Progenitor cell of endocrine pancreas (in vitro differentiated cells): ENCODE data around the gene HES4. TPM values are rescaled to one million over a fixed set of nuclear protein-coding genes. Genes with fewer than 3 reads are reported as not detected.

Experiments
- DNase-seq: peaks from one replicate; pipeline ENCODE4 v3.0.0; 2021; ENCODE audit warnings: low spot score; ENCODE audit not compliant: unreplicated experiment
- H3K27ac Mint-ChIP-seq: 2 replicates; pipeline ENCODE4 v1.8.0; 2021; ENCODE audit warnings: mild to moderate bottlenecking, moderate library complexity, mixed read lengths
- H3K27me3 Mint-ChIP-seq: 2 replicates; pipeline ENCODE4 v1.8.0; 2021; ENCODE audit warnings: mixed read lengths
- H3K36me3 Mint-ChIP-seq: 2 replicates; pipeline ENCODE4 v1.8.0; 2022; ENCODE audit warnings: mixed read lengths; ENCODE audit not compliant: insufficient read depth
- H3K4me1 Mint-ChIP-seq: 2 replicates; pipeline ENCODE4 v1.8.0; 2021; ENCODE audit warnings: low read depth, mixed read lengths
- H3K4me3 Mint-ChIP-seq: 2 replicates; pipeline ENCODE4 v1.8.0; 2021; ENCODE audit warnings: low read depth, mild to moderate bottlenecking, moderate library complexity, mixed read lengths
- H3K9me3 Mint-ChIP-seq: 2 replicates; pipeline ENCODE4 v1.8.0; 2021; ENCODE audit warnings: low read depth, mixed read lengths
- total RNA-seq: library from RNA; stranded (reverse); gene quantifications from 2 replicates; pipeline ENCODE4 v1.2.1, GENCODE V29; 2021
- TF ChIP-seq, protein P1 (sequence below): fragments of 200-600 bp; sonication (generic); IDR thresholded peaks from one replicate; pipeline ENCODE4 v1.5.0; 2021; ENCODE audit warnings: antibody characterized with exemption, mild to moderate bottlenecking; ENCODE audit not compliant: unreplicated experiment

HES4 gene
- total RNA-seq, 1 donor from 2014 or later, result 83.8 TPM

DNA sequence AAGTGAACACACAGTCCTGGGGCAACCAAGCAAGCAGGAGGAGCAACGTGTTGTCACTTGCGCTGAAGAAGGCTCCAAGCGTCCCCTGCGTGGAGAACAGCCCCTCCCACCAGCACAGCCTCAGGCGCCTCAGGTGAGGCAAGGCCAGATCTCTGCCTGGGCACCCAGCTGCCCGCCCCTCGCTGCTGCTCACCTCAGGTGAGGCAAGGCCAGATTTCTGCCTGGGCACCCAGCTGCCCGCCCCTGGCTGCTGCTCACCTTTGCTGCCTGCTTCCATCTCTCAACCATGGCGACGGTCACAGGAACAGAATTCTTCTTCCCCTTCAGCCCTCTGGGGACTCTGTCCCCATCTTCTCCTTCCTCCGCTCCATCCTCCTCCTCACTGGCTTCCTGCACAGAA, 43.3 kb downstream of the HES4 start:
- no peak for DNase-seq
- Mint-ChIP-seq H3K27me3 (no peaks in the 10 kb centered on the region), H3K4me3 (no peak overlapping the region), H3K9me3 (no peaks in the 10 kb centered on the region), H3K4me1 (peaks cover 7% of the 10 kb centered on the region), H3K36me3 (peaks cover 7% of the 10 kb centered on the region), H3K27ac (no peak overlapping the region)
- TF ChIP-seq, protein P1, sequence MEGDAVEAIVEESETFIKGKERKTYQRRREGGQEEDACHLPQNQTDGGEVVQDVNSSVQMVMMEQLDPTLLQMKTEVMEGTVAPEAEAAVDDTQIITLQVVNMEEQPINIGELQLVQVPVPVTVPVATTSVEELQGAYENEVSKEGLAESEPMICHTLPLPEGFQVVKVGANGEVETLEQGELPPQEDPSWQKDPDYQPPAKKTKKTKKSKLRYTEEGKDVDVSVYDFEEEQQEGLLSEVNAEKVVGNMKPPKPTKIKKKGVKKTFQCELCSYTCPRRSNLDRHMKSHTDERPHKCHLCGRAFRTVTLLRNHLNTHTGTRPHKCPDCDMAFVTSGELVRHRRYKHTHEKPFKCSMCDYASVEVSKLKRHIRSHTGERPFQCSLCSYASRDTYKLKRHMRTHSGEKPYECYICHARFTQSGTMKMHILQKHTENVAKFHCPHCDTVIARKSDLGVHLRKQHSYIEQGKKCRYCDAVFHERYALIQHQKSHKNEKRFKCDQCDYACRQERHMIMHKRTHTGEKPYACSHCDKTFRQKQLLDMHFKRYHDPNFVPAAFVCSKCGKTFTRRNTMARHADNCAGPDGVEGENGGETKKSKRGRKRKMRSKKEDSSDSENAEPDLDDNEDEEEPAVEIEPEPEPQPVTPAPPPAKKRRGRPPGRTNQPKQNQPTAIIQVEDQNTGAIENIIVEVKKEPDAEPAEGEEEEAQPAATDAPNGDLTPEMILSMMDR, result no peak

DNA sequence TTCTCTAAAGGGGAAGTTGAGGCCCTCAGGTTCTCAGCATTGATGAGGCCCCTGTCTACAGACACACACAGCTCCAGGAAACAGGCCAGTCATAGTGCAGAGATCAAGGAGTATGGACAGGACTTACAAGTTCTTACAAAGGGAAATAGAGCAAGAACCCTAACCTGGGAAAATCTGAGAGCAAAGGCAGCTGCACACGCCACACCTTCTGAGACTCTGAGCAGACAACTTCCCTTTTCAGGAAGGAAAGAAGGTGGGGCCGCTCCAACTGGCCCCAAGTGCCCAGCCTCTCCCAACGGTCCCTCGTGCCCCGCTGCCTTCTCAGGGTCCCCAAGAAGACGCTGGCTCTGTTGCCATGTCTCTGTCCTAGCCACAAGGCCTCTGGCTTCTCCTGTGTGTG, 44.4 kb downstream of the HES4 start:
- Mint-ChIP-seq H3K27ac (no peak overlapping the region), H3K27me3 (no peaks in the 10 kb centered on the region), H3K4me3 (no peak overlapping the region), H3K4me1 (peaks cover 7% of the 10 kb centered on the region), H3K36me3 (peaks cover 13% of the 10 kb centered on the region), H3K9me3 (no peaks in the 10 kb centered on the region)
- TF ChIP-seq, protein P1, result no peak
- DNase-seq, result no peak

DNA sequence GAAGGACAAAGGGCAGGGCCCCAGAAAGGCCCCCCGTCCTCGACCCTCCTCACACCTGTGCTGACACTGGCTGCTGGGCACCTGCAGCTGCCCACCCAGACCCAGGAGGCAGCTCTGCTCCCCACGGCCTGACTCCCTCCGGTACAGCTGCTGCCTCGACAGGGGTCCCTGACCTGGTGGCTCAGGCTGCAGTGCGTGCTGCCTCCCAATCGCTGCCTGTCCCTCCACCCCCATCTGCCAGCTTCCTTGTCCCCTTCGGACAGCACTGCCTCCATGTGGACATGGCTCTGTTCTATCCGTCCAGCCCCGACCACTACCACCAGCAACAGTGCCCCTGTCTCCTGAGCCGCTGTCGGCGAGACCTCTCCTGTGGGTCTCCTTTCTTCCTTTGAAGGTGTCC, 45.0 kb downstream of the HES4 start:
- Mint-ChIP-seq H3K27me3 (no peaks in the 10 kb centered on the region), H3K9me3 (no peaks in the 10 kb centered on the region), H3K4me1 (peaks cover 7% of the 10 kb centered on the region), H3K4me3 (no peak overlapping the region), H3K36me3 (peaks cover 15% of the 10 kb centered on the region), H3K27ac (no peak overlapping the region)
- DNase-seq, result no peak
- TF ChIP-seq, protein P1, result no peak

DNA sequence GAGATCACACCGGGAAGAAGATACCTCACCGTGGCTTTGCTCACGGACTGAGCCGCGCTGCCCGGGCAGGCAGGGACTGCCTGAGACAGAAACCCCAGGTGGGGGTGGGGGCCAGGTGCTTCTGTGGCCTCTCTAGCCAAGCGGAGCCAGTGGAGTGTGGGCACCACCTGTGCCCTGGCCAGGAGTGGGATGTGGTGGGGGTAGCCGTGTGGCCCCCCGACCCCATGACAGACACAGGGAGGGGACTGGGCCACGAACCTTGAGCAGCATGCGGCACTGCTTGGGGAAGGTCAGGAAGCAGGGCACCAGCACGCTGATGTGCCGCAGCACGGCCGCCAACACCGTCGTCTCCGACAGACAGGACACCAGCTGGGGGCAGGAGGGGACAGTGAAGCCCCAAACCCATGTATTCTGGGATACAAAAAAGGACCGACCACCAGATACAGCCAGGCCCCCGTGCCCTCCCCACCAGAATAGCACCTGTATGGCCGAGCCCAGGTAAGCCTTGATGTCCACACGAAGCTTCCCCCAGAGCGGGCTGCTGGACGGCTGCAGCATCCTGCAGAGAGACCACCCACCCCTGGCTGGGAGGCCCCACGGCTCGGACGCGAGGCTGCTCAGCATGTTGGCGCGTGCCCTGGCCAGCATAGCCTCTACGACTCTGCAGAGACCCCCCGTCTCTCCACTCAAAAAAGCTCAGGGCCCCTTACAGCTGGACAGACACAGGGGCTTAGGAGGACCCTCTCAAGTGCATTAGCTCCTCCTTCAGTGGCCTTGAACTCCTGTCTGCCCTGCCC, 46.2 kb downstream of the HES4 start:
- no peak for DNase-seq
- Mint-ChIP-seq H3K4me3 (no peak overlapping the region), H3K9me3 (no peaks in the 10 kb centered on the region), H3K4me1 (peaks cover 7% of the 10 kb centered on the region), H3K27me3 (no peaks in the 10 kb centered on the region), H3K36me3 (peaks cover 20% of the 10 kb centered on the region), H3K27ac (no peak overlapping the region)
- TF ChIP-seq, protein P1, result no peak

DNA sequence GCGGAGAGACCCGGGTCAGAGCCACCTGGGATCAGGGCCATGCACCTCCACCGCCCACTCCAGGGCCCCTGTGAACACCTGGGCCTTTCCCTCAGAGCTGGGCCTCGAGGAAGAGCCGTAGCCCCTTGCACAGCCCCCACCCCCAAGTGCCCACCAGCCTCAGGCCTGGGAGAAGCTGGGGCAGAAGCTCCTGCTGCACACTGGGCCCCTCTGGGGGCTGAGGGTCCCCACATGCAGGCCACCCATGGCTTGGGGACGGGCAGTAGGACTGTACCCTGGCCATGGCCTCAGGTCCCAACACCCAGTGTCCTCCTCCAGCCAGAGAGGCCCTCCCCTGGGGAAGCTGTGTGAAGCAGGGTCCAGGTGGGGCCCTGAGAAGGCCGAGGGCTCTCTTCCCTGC, 47.3 kb downstream of the HES4 start:
- peaks cover 20% of the 10 kb centered on the region for H3K36me3 Mint-ChIP-seq
- no peak overlapping the region for H3K4me3 Mint-ChIP-seq
- DNase-seq, result no peak
- no peak overlapping the region for H3K27ac Mint-ChIP-seq
- no peaks in the 10 kb centered on the region for H3K27me3 Mint-ChIP-seq
- H3K4me1 Mint-ChIP-seq, result peaks cover 1% of the 10 kb centered on the region
- no peaks in the 10 kb centered on the region for H3K9me3 Mint-ChIP-seq
- TF ChIP-seq, protein P1, result no peak
